Liver (tissue), 9 donors: ENCODE results near the gene EPB41L2. TPM values are rescaled to one million over a fixed set of nuclear protein-coding genes. Genes with fewer than 3 reads are reported as not detected.

Source experiments
- DNase-seq: peaks from one replicate; pipeline ENCODE4 v3.0.0-alpha.2; 2017; ENCODE audit warnings: low spot score
- H3K27ac ChIP-seq, 2 donors: one replicate each; pipeline ENCODE4 v1.7.0; 2013; ENCODE audit warnings: inconsistent platforms in 2 of 2, low read length in 2 of 2, control low read depth in 1 of 2, low read depth in 1 of 2, mild to moderate bottlenecking in 1 of 2
- H3K27me3 ChIP-seq, 4 donors: one replicate each; pipeline versions ENCODE4 v1.6.1 to v1.7.0; 2013; ENCODE audit warnings: low read length in 3 of 4, inconsistent platforms in 1 of 4, mild to moderate bottlenecking in 1 of 4, moderate library complexity in 1 of 4; ENCODE audit not compliant: control insufficient read depth in 4 of 4, insufficient read depth in 4 of 4
- H3K36me3 ChIP-seq, 4 donors: one replicate each; pipeline versions ENCODE4 v1.6.1 to v1.7.0; 2013; ENCODE audit warnings: low read length in 3 of 4, mild to moderate bottlenecking in 3 of 4, low read depth in 1 of 4, moderate library complexity in 1 of 4; ENCODE audit not compliant: control insufficient read depth in 4 of 4, insufficient read depth in 3 of 4
- H3K4me1 ChIP-seq, 4 donors: one replicate each; pipeline versions ENCODE4 v1.6.1 to v1.7.0; 2013; ENCODE audit warnings: low read length in 3 of 4, mild to moderate bottlenecking in 3 of 4, moderate library complexity in 1 of 4; ENCODE audit not compliant: control insufficient read depth in 4 of 4, insufficient read depth in 4 of 4
- H3K4me3 ChIP-seq, 3 donors: one replicate each; pipeline versions ENCODE4 v1.6.1 to v1.7.0; 2013; ENCODE audit warnings: low read length in 3 of 3, control low read depth in 1 of 3, low read depth in 1 of 3, mild to moderate bottlenecking in 1 of 3
- H3K9ac ChIP-seq, 2 donors: one replicate each; pipeline ENCODE4 v1.7.0; 2013; ENCODE audit warnings: low read length in 2 of 2, mild to moderate bottlenecking in 2 of 2, moderate library complexity in 2 of 2, control low read depth in 1 of 2, low read depth in 1 of 2
- H3K9me3 ChIP-seq, 4 donors: one replicate each; pipeline versions ENCODE4 v1.6.1 to v1.7.0; 2013; ENCODE audit warnings: low read length in 3 of 4; ENCODE audit not compliant: control insufficient read depth in 4 of 4
- ATF3 ChIP-seq: IDR thresholded peaks from 2 replicates; pipeline ENCODE4 v1.6.1; 2016; ENCODE audit warnings: antibody characterized with exemption
- CTCF ChIP-seq: fragments of 150-350 bp; IDR thresholded peaks from 2 replicates; pipeline ENCODE4 v1.5.1; 2017; ENCODE audit warnings: improper control_type of control experiment, low read depth, low read length; ENCODE audit not compliant: missing input control
- EGR1 ChIP-seq, 2 donors: IDR thresholded peaks; 2 replicates each; pipeline ENCODE4 v1.6.1; 2016 to 2018; ENCODE audit warnings: antibody characterized with exemption in 2 of 2, low read depth in 2 of 2
- FOXA1 ChIP-seq: IDR thresholded peaks from 2 replicates; pipeline ENCODE4 v1.6.1; 2016; ENCODE audit warnings: antibody characterized with exemption
- GABPA ChIP-seq, 2 donors: IDR thresholded peaks in 1 of 2; conservative IDR thresholded peaks in 1 of 2; 2 replicates each; pipeline ENCODE4 v1.6.1; 2016; ENCODE audit warnings: antibody characterized with exemption in 2 of 2, mild to moderate bottlenecking in 1 of 2, moderate library complexity in 1 of 2
- HNF4A ChIP-seq, 2 donors: conservative IDR thresholded peaks; 2 replicates each; pipeline ENCODE4 v1.6.1; 2016; ENCODE audit warnings: antibody characterized with exemption in 2 of 2, mild to moderate bottlenecking in 2 of 2
- HNF4G ChIP-seq: IDR thresholded peaks from 2 replicates; pipeline ENCODE4 v1.6.1; 2016; ENCODE audit warnings: antibody characterized with exemption
- MAX ChIP-seq: IDR thresholded peaks from 2 replicates; pipeline ENCODE4 v1.6.1; 2016; ENCODE audit warnings: antibody characterized with exemption
- NR2F2 ChIP-seq: IDR thresholded peaks from 2 replicates; pipeline ENCODE4 v1.6.1; 2016; ENCODE audit warnings: antibody characterized with exemption
- RAD21 ChIP-seq, 2 donors: IDR thresholded peaks; 2 replicates each; pipeline ENCODE4 v1.6.1; 2016; ENCODE audit warnings: antibody characterized with exemption in 2 of 2, mild to moderate bottlenecking in 2 of 2
- RXRA ChIP-seq, 2 donors: IDR thresholded peaks; 2 replicates each; pipeline ENCODE4 v1.6.1; 2017 to 2018; ENCODE audit warnings: antibody characterized with exemption in 2 of 2, mild to moderate bottlenecking in 1 of 2
- SP1 ChIP-seq: IDR thresholded peaks from 2 replicates; pipeline ENCODE4 v1.6.1; 2018; ENCODE audit warnings: antibody characterized with exemption, mild to moderate bottlenecking
- TAF1 ChIP-seq: conservative IDR thresholded peaks from 2 replicates; pipeline ENCODE4 v1.6.1; 2016; ENCODE audit warnings: antibody characterized with exemption, mild to moderate bottlenecking
- WGBS: extraction: QIAGEN DNeasy Blood & Tissue Kit; methylation state at CpG from one replicate; pipeline ENCODE4 v1.1.7; 2013; 5-methylcytosine and 5-hydroxymethylcytosine counted together
- polyA plus RNA-seq, 2 donors: library from polyadenylated mRNA; stranded (reverse) in 1 of 2; unstranded in 1 of 2; fragments of 200-250 nt in 1 of 2; fragments of >200 nt in 1 of 2; fragmentation: Nextera tagmentation in 1 of 2; extraction: Ambion mirVana in 1 of 2; gene quantifications; one replicate each; pipeline versions ENCODE4 v1.2.1 to v1.2.3, GENCODE V29; 2013 to 2015
- total RNA-seq, 2 donors: library from RNA; depleted of rRNA; stranded (reverse); fragments of >200 nt; gene quantifications; one replicate each; pipeline ENCODE4 v1.2.3, GENCODE V29; 2014
- donor health status: healthy.
- donor health status: healthy.
- donor health status: healthy.
- donor health status: healthy.
- donor health status: healthy.

Gene EPB41L2
- total and polyA plus RNA-seq, 4 donors = 10.0 to 43.3 (median 18.7) TPM

- no peak for TF ChIP-seq NR2F2
- TF ChIP-seq FOXA1 = no peak
- no peak for TF ChIP-seq TAF1
- TF ChIP-seq ATF3 = no peak
- TF ChIP-seq CTCF = no peak
- TF ChIP-seq RAD21 (IDR thresholded peaks at IDR 0.05) = no peak
- TF ChIP-seq MAX = no peak
- no peak for TF ChIP-seq EGR1 (IDR thresholded peaks at IDR 0.05; ENCODE audit: low read depth in 2 of 2)
- no peak for TF ChIP-seq SP1
- no peak for TF ChIP-seq RXRA (IDR thresholded peaks at IDR 0.05)
- TF ChIP-seq HNF4G = no peak
- Histone ChIP-seq H3K27ac (no peak overlapping the region), H3K27me3 (no peaks in the 10 kb centered on the region), H3K4me1 (peaks cover 3 to 9% (median 5%) of the 10 kb centered on the region in 4 donors), H3K9me3 (peaks cover 0 to 2% (median 0%) of the 10 kb centered on the region in 4 donors), H3K36me3 (no peaks in the 10 kb centered on the region), H3K4me3 (no peak overlapping the region), H3K9ac (no peak overlapping the region)
- DNase-seq = no peak
- 90% methylated on average over 4 of the region's 4 CpGs for WGBS
Measured at GRCh38 chr6:131065112-131065823, 2.2 kb upstream of the EPB41L2 start.

GRCh38 chr6:131063764-131064272 lies 773 bp upstream of the EPB41L2 start:
- H3K4me3 ChIP-seq = peak overlapping the region; percentile 22 to 83 (median 55)
- peak overlapping the region; percentile 74 to 89 for H3K9ac ChIP-seq
- 52% methylated on average over 8 of the region's 8 CpGs for WGBS
- no peaks in the 10 kb centered on the region for H3K9me3 ChIP-seq
- no peaks in the 10 kb centered on the region for H3K27me3 ChIP-seq
- no peak for DNase-seq
- TF ChIP-seq MAX (no peak), HNF4A (conservative IDR thresholded peaks at IDR 0.05) (peak in 1 of 2 donors; percentile 1), SP1 (no peak), HNF4G (no peak), GABPA (IDR thresholded peaks at IDR 0.05 in 1 of 2, conservative IDR thresholded peaks at IDR 0.05 in 1 of 2) (peak in 1 of 2 donors; percentile 2)
- peaks cover 3 to 9% (median 5%) of the 10 kb centered on the region in 4 donors for H3K4me1 ChIP-seq
- no peaks in the 10 kb centered on the region for H3K36me3 ChIP-seq
- H3K27ac ChIP-seq = peak overlapping the region; percentile 58 to 93
